MM.1S (cell line): ENCODE data around the gene PILRB.
"Not testable (repeated sequence)": the region's sequence is repeated elsewhere in the genome, so short reads cannot be mapped to it uniquely, and the experiment has no call there.

Source experiments
- DNase-seq: peaks from one replicate; pipeline ENCODE4 v3.0.0-alpha.2; 2015
- H2AFZ ChIP-seq: fragments of 300-600 bp; sonication (generic); 2 replicates; pipeline ENCODE4 v1.6.0; 2016; ENCODE audit warnings: antibody characterized with exemption, low read length
- H3F3A ChIP-seq: fragments of 300-600 bp; sonication (generic); 2 replicates; pipeline ENCODE4 v1.6.1; 2016; ENCODE audit warnings: mild to moderate bottlenecking, antibody characterized with exemption, low read length, moderate library complexity, mixed read lengths; ENCODE audit not compliant: insufficient read depth
- H3K27ac ChIP-seq: fragments of 300-600 bp; sonication (generic); 2 replicates; pipeline ENCODE4 v1.5.1; 2016; ENCODE audit warnings: mild to moderate bottlenecking, low read length
- H3K27me3 ChIP-seq: fragments of 300-600 bp; sonication (generic); replicated peaks from 2 replicates; pipeline ENCODE4 v1.6.0; 2016; ENCODE audit warnings: low read length; ENCODE audit not compliant: insufficient read depth
- H3K36me3 ChIP-seq: fragments of 300-600 bp; sonication (generic); replicated peaks from 2 replicates; pipeline ENCODE4 v1.6.1; 2016; ENCODE audit warnings: mild to moderate bottlenecking, low read length, mixed read lengths; ENCODE audit not compliant: insufficient read depth
- H3K4me1 ChIP-seq: fragments of 300-600 bp; sonication (generic); 2 replicates; pipeline ENCODE4 v1.6.1; 2016; ENCODE audit warnings: low read length, mixed read lengths
- H3K4me2 ChIP-seq: fragments of 300-600 bp; sonication (generic); 2 replicates; pipeline ENCODE4 v1.6.0; 2016; ENCODE audit warnings: low read depth, low read length
- H3K4me3 ChIP-seq: fragments of 300-600 bp; sonication (generic); 2 replicates; pipeline ENCODE4 v1.5.1; 2016; ENCODE audit warnings: low read length, mixed read lengths
- H3K79me2 ChIP-seq: fragments of 300-600 bp; sonication (generic); 2 replicates; pipeline ENCODE4 v1.6.1; 2016; ENCODE audit warnings: mixed run types, low read length, mixed read lengths
- H3K9ac ChIP-seq: fragments of 300-600 bp; sonication (generic); 2 replicates; pipeline ENCODE4 v1.6.1; 2016; ENCODE audit warnings: low read length, mixed read lengths
- H3K9me2 ChIP-seq: fragments of 300-600 bp; sonication (generic); replicated peaks from 2 replicates; pipeline ENCODE4 v1.6.1; 2016; ENCODE audit warnings: mild to moderate bottlenecking, low read length, mixed read lengths; ENCODE audit not compliant: insufficient read depth
- H3K9me3 ChIP-seq: fragments of 300-600 bp; sonication (generic); replicated peaks from 2 replicates; pipeline ENCODE4 v1.6.1; 2016; ENCODE audit warnings: mild to moderate bottlenecking, low read length, mixed read lengths; ENCODE audit not compliant: insufficient read depth
- H4K20me1 ChIP-seq: fragments of 300-600 bp; sonication (generic); 2 replicates; pipeline ENCODE4 v1.6.1; 2016; ENCODE audit warnings: mild to moderate bottlenecking, low read length, moderate library complexity, mixed read lengths; ENCODE audit not compliant: insufficient read depth
- EZH2 ChIP-seq: fragments of 300-600 bp; sonication (generic); optimal IDR thresholded peaks from 2 replicates; pipeline ENCODE3; 2017; ENCODE audit warnings: low read depth, mild to moderate bottlenecking, antibody characterized with exemption, low read length, mixed read lengths
- EZH2phosphoT487 ChIP-seq: fragments of 300-600 bp; sonication (generic); IDR thresholded peaks from 2 replicates; pipeline ENCODE4 v1.6.1; 2018; ENCODE audit warnings: antibody characterized with exemption, low read length
- TF ChIP-seq, protein P1 (sequence below): fragments of 300-600 bp; sonication (generic); IDR thresholded peaks from 2 replicates; pipeline ENCODE4 v1.5.1; 2016; ENCODE audit warnings: antibody characterized with exemption, low read length, mixed read lengths

PILRB gene

DNA sequence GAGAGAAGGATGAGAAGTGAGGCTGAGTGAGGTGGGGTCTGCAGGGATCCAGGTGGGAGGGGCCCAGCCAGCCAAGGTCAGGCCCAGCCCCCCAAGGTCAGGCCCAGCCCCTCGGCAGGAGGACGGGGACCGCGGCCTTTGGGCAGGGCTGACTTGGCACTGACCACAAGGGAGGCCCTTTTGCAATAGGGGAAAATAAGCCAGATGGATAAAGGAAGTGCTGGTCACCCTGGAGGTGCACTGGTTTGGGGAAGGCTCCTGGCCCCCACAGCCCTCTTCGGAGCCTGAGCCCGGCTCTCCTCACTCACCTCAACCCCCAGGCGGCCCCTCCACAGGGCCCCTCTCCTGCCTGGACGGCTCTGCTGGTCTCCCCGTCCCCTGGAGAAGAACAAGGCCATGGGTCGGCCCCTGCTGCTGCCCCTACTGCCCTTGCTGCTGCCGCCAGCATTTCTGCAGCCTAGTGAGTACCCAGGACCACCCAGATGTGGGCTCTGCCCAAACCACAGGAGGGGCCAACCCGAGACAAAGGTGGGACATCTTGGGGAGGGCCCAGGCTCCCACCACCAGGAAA, 15.4 kb downstream of the PILRB start, which contains the start of gene PILRA:
Gene PILRA (plus strand): TSS at position 227 of the 571 bp plus-strand sequence. CDS start 170 bp downstream, at position 397.
- Histone ChIP-seq H3K27me3 (no peaks in the 10 kb centered on the region), H3K9ac (no peak within 1 kb of the TSS), H3F3A (peaks cover 16% of the 10 kb centered on the region), H3K27ac (no peak within 1 kb of the TSS), H3K4me1 (peaks cover 12% of the 10 kb centered on the region; the same call in 1 of the 2 replicates), H4K20me1 (no peaks in the 10 kb centered on the region), H3K79me2 (no peaks in the 10 kb centered on the region), H3K9me3 (no peaks in the 10 kb centered on the region), H3K36me3 (no peaks in the 10 kb centered on the region), H2AFZ (no peak within 1 kb of the TSS), H3K4me2 (no peak within 1 kb of the TSS), H3K4me3 (no peak within 1 kb of the TSS), H3K9me2 (no peaks in the 10 kb centered on the region)
- TF ChIP-seq, protein P1, sequence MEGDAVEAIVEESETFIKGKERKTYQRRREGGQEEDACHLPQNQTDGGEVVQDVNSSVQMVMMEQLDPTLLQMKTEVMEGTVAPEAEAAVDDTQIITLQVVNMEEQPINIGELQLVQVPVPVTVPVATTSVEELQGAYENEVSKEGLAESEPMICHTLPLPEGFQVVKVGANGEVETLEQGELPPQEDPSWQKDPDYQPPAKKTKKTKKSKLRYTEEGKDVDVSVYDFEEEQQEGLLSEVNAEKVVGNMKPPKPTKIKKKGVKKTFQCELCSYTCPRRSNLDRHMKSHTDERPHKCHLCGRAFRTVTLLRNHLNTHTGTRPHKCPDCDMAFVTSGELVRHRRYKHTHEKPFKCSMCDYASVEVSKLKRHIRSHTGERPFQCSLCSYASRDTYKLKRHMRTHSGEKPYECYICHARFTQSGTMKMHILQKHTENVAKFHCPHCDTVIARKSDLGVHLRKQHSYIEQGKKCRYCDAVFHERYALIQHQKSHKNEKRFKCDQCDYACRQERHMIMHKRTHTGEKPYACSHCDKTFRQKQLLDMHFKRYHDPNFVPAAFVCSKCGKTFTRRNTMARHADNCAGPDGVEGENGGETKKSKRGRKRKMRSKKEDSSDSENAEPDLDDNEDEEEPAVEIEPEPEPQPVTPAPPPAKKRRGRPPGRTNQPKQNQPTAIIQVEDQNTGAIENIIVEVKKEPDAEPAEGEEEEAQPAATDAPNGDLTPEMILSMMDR, result no peak
- TF ChIP-seq EZH2phosphoT487 (no peak), EZH2 (no peak)
- DNase-seq, result no peak

DNA sequence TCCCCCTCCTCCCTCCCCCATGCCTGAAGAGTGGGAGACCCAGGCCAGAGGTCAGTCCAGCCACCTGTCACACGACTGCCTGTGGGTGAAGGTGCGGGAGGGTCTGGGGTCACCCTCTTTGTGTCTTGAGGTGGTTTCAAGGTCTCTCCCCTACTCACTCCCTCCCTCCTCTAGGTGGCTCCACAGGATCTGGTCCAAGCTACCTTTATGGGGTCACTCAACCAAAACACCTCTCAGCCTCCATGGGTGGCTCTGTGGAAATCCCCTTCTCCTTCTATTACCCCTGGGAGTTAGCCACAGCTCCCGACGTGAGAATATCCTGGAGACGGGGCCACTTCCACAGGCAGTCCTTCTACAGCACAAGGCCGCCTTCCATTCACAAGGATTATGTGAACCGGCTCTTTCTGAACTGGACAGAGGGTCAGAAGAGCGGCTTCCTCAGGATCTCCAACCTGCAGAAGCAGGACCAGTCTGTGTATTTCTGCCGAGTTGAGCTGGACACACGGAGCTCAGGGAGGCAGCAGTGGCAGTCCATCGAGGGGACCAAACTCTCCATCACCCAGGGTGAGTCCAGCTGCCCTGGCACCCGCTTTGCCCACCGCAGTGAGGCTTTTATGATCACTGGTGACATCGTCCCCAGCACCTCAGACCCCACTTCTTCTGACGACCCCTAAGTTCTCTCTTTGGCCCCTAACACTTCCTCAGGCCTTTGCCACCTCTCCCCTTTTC, 16.1 kb downstream of the PILRB start:
- not testable (repeated sequence) for H3K79me2 ChIP-seq, H4K20me1 ChIP-seq, H3K9me2 ChIP-seq, H3F3A ChIP-seq, DNase-seq, H3K36me3 ChIP-seq, H3K4me3 ChIP-seq, H3K9me3 ChIP-seq, H3K4me1 ChIP-seq, H3K27me3 ChIP-seq, H3K9ac ChIP-seq, H3K4me2 ChIP-seq, H2AFZ ChIP-seq, H3K27ac ChIP-seq
- TF ChIP-seq, protein P1, result peak; percentile 22; the same call in 1 of the 2 replicates

DNA sequence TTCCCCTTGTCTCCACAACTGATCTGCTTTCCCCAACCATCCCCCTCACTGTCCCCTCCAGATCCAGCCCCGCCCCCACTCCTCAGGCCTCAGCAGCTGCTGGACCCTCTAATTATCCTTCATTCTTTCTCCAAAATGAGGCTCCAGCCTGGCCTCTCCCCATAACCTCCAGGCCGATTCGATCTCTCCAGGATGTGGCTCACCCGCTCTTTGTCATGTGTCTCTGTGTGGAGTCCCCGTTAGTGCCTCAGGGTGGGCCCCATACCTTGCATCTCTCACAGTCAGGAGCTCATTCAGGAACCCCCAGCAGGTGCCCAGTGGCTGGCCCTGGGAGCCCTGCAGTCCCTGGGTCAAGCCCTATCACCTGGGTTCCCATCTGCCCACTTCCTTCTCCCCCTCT, 16.7 kb downstream of the PILRB start:
- H3K4me3 ChIP-seq, result no peak overlapping the region
- no peak overlapping the region for H2AFZ ChIP-seq

More for the DNA sequence above, 16.7 kb downstream of the PILRB start:
- peaks cover 5% of the 10 kb centered on the region; the same call in 1 of the 2 replicates for H3F3A ChIP-seq
- H3K9ac ChIP-seq, result no peak overlapping the region
- H3K9me2 ChIP-seq, result no peaks in the 10 kb centered on the region
- no peaks in the 10 kb centered on the region for H3K27me3 ChIP-seq
- no peaks in the 10 kb centered on the region for H3K4me1 ChIP-seq
- no peak overlapping the region for H3K4me2 ChIP-seq
- TF ChIP-seq EZH2phosphoT487 (no peak), EZH2 (no peak)
- TF ChIP-seq, protein P1, result no peak
- H3K36me3 ChIP-seq, result no peaks in the 10 kb centered on the region
- DNase-seq, result no peak
- no peaks in the 10 kb centered on the region for H3K79me2 ChIP-seq
- no peaks in the 10 kb centered on the region for H4K20me1 ChIP-seq
- H3K9me3 ChIP-seq, result no peaks in the 10 kb centered on the region
- H3K27ac ChIP-seq, result no peak overlapping the region
